Erythroblast (primary cell): ENCODE measurements around the gene DNAJC3.

ENCODE experiments used
- GATA1 ChIP-seq: IDR thresholded peaks from 2 replicates; pipeline ENCODE4 v1.6.1; 2011; ENCODE audit warnings: low read depth, mild to moderate bottlenecking, control low read depth, low read length, moderate library complexity
- POLR2A ChIP-seq: IDR thresholded peaks from 2 replicates; pipeline ENCODE4 v1.6.1; 2011; ENCODE audit warnings: mild to moderate bottlenecking, low read length

- no peak for TF ChIP-seq POLR2A
- TF ChIP-seq GATA1, result no peak
Measured at GRCh38 chr13:95704510-95704909, 27.6 kb downstream of the DNAJC3 start.
